Measurements from ENCODE around the gene MAN2B2. TPM values are rescaled to one million over a fixed set of nuclear protein-coding genes. Genes with fewer than 3 reads are reported as not detected.
"Not testable (repeated sequence)": the region's sequence is repeated elsewhere in the genome, so short reads cannot be mapped to it uniquely, and the experiment has no call there.

The MAN2B2 gene
- total and polyA plus RNA-seq, 7 donors, result 3.0 to 24.3 (median 18.7) TPM

- no peak overlapping the region for H3K4me3 ChIP-seq
- peaks cover 0 to 23% (median 0%) of the 10 kb centered on the region in 4 donors for H3K36me3 ChIP-seq
- H3K27ac ChIP-seq, result no peak overlapping the region
- DNase-seq, result peak; percentile 56
- TF ChIP-seq POLR2AphosphoS5 (IDR thresholded peaks at IDR 0.05) (no peak), POLR2A (IDR thresholded peaks at IDR 0.05) (no peak), EP300 (IDR thresholded peaks at IDR 0.05) (no peak), CTCF (IDR thresholded peaks at IDR 0.05) (no peak)
- 89 to 90% methylated on average over 2 of the region's 2 CpGs for WGBS, 2 donors
- H3K9me3 ChIP-seq, result no peaks in the 10 kb centered on the region
- intact Hi-C loops (cut with DNase I), result no loop called here
- no peaks in the 10 kb centered on the region for H3K27me3 ChIP-seq
- no peaks in the 10 kb centered on the region for H3K4me1 ChIP-seq
Measured at GRCh38 chr4:6622744-6623143, 47.8 kb downstream of the MAN2B2 start.

GRCh38 chr4:6625256-6625655, 50.3 kb downstream of the MAN2B2 start:
- Histone ChIP-seq H3K9me3 (no peaks in the 10 kb centered on the region), H3K36me3 (peaks cover 0 to under 1% (median 0%) of the 10 kb centered on the region in 4 donors), H3K27ac (no peak overlapping the region), H3K27me3 (no peaks in the 10 kb centered on the region), H3K4me1 (no peaks in the 10 kb centered on the region), H3K4me3 (no peak overlapping the region)
- no peak for TF ChIP-seq POLR2A (IDR thresholded peaks at IDR 0.05)
- no peak for TF ChIP-seq EP300 (IDR thresholded peaks at IDR 0.05)
- TF ChIP-seq CTCF (IDR thresholded peaks at IDR 0.05), result no peak
- TF ChIP-seq POLR2AphosphoS5 (IDR thresholded peaks at IDR 0.05), result no peak
- DNase-seq, result no peak
- 92 to 95% methylated on average over 9 of the region's 9 CpGs for WGBS, 2 donors
- intact Hi-C loops (cut with DNase I), result no loop called here

GRCh38 chr4:6626066-6626465, 51.1 kb downstream of the MAN2B2 start:
- WGBS, 2 donors, result 90 to 93% methylated on average over 11 of the region's 11 CpGs
- no peaks in the 10 kb centered on the region for H3K36me3 ChIP-seq
- intact Hi-C loops (cut with DNase I), result no loop called here
- no peak overlapping the region for H3K27ac ChIP-seq
- no peaks in the 10 kb centered on the region for H3K4me1 ChIP-seq
- no peak overlapping the region for H3K4me3 ChIP-seq
- no peaks in the 10 kb centered on the region for H3K27me3 ChIP-seq
- DNase-seq, result no peak
- no peaks in the 10 kb centered on the region for H3K9me3 ChIP-seq
- no peak for TF ChIP-seq POLR2AphosphoS5 (IDR thresholded peaks at IDR 0.05)

- no peak for DNase-seq
- H3K4me1 ChIP-seq, result no peaks in the 10 kb centered on the region
- H3K27me3 ChIP-seq, result no peaks in the 10 kb centered on the region
- no peak overlapping the region for H3K4me3 ChIP-seq
- H3K27ac ChIP-seq, result no peak overlapping the region
- 70 to 86% methylated on average over 3 of the region's 3 CpGs for WGBS, 2 donors
- intact Hi-C loops (cut with DNase I), result no loop called here
- no peaks in the 10 kb centered on the region for H3K36me3 ChIP-seq
- no peaks in the 10 kb centered on the region for H3K9me3 ChIP-seq
- TF ChIP-seq POLR2A (IDR thresholded peaks at IDR 0.05), result no peak
- TF ChIP-seq POLR2AphosphoS5 (IDR thresholded peaks at IDR 0.05), result no peak
- TF ChIP-seq EP300 (IDR thresholded peaks at IDR 0.05), result no peak
- TF ChIP-seq CTCF (IDR thresholded peaks at IDR 0.05), result no peak
Measured at GRCh38 chr4:6627832-6628231, 52.8 kb downstream of the MAN2B2 start.

GRCh38 chr4:6628484-6628883, 53.5 kb downstream of the MAN2B2 start:
- DNase-seq; H3K27ac ChIP-seq; H3K4me1 ChIP-seq; H3K4me3 ChIP-seq; H3K27me3 ChIP-seq; H3K9me3 ChIP-seq; intact Hi-C loops (cut with DNase I); H3K36me3 ChIP-seq: not testable (repeated sequence)
- 93 to 94% methylated on average over 1 of the region's 1 CpG for WGBS, 2 donors

GRCh38 chr4:6632125-6632524, 57.1 kb downstream of the MAN2B2 start:
- no peaks in the 10 kb centered on the region for H3K27me3 ChIP-seq
- no peaks in the 10 kb centered on the region for H3K9me3 ChIP-seq
- H3K36me3 ChIP-seq, result no peaks in the 10 kb centered on the region
- no peak for DNase-seq
- intact Hi-C loops (cut with DNase I), result no loop called here
- no peaks in the 10 kb centered on the region for H3K4me1 ChIP-seq
- H3K4me3 ChIP-seq, result no peak overlapping the region
- 96 to 98% methylated on average over 4 of the region's 4 CpGs for WGBS, 2 donors
- no peak for TF ChIP-seq EP300 (IDR thresholded peaks at IDR 0.05)
- no peak for TF ChIP-seq POLR2AphosphoS5 (IDR thresholded peaks at IDR 0.05)
- TF ChIP-seq CTCF (IDR thresholded peaks at IDR 0.05), result no peak
- no peak for TF ChIP-seq POLR2A (IDR thresholded peaks at IDR 0.05)
- no peak overlapping the region for H3K27ac ChIP-seq

All from sigmoid colon (tissue), 7 donors.